Adrenal gland (tissue), 5 donors: ENCODE results near the gene DRICH1.

ENCODE experiments used
- CTCF ChIP-seq, 6 experiments: fragments of 450-650 bp in 4 of 6; fragments of 200-600 bp in 2 of 6; sonication (generic) in 1 of 6; IDR thresholded peaks; 1 replicate in 5 of 6; 2 replicates in 1 of 6; pipeline versions ENCODE4 v1.5.1 to v1.8.0; 2016 to 2021; ENCODE audit warnings: antibody characterized with exemption in 6 of 6, mild to moderate bottlenecking in 2 of 6, moderate library complexity in 1 of 6
- POLR2A ChIP-seq, 2 donors: fragments of 450-650 bp; IDR thresholded peaks; one replicate each; pipeline ENCODE4 v1.6.1; 2017; ENCODE audit warnings: antibody characterized with exemption in 2 of 2, mild to moderate bottlenecking in 2 of 2, moderate library complexity in 1 of 2
- donor health status: DM: no; HTN: no; CAD: no.

GRCh38 chr22:23579870-23580575 is 52.1 kb downstream of the DRICH1 start, which contains the start of gene IGLL1:
- TF ChIP-seq CTCF (IDR thresholded peaks at IDR 0.05) (no peak), POLR2A (IDR thresholded peaks at IDR 0.05) (no peak)
